GM19452 (cell line): ENCODE measurements around the gene PAX8.

Experiments used
- ATAC-seq: cut with Tn5 transposase; IDR thresholded peaks from one replicate; pipeline ENCODE4 v1.9.1; 2021; ENCODE audit not compliant: unreplicated experiment

The PAX8 gene

GRCh38 chr2:113173542-113174375, 105.0 kb downstream of the PAX8 start, which contains the start of gene PSD4:
Gene PSD4 (plus strand): TSS chr2:113173971. CDS start chr2:113182457, 8,486 bp downstream.
- peak; percentile 74 for ATAC-seq

- ATAC-seq: no peak
These were observed 105.8 kb downstream of the PAX8 start for GRCh38 chr2:113172721-113173541.

GRCh38 chr2:113171334-113172075, 107.2 kb downstream of the PAX8 start:
- ATAC-seq: no peak

GRCh38 chr2:113169586-113169985, 109.1 kb downstream of the PAX8 start:
- no peak for ATAC-seq

GRCh38 chr2:113169002-113169530, 109.7 kb downstream of the PAX8 start:
- ATAC-seq: no peak

- ATAC-seq: no peak
These were observed 110.8 kb downstream of the PAX8 start for GRCh38 chr2:113167962-113168340.

- ATAC-seq: no peak
These were observed 111.4 kb downstream of the PAX8 start for GRCh38 chr2:113167115-113167932.

- ATAC-seq: no peak
These were observed 112.5 kb downstream of the PAX8 start for GRCh38 chr2:113166187-113166645.
